Neutrophil (primary cell): ENCODE results near the gene BLID.

ENCODE experiments used
- H3K27ac ChIP-seq: fragments of 200-600 bp; sonication (generic); 2 replicates; pipeline ENCODE4 v1.5.1; 2016; ENCODE audit warnings: mild to moderate bottlenecking, moderate library complexity
- H3K27me3 ChIP-seq: fragments of 200-600 bp; sonication (generic); 2 replicates; pipeline ENCODE4 v1.6.0; 2016; ENCODE audit warnings: mild to moderate bottlenecking
- H3K36me3 ChIP-seq: fragments of 200-600 bp; sonication (generic); 2 replicates; pipeline ENCODE4 v1.5.1; 2017
- H3K4me1 ChIP-seq, 2 experiments: fragments of 200-600 bp in 1 of 2; sonication (generic) in 1 of 2; 1 replicate in 1 of 2; 2 replicates in 1 of 2; pipeline versions ENCODE4 v1.5.1 to v1.6.1; 2013 to 2016; ENCODE audit warnings: low read depth in 1 of 2, low read length in 1 of 2, mild to moderate bottlenecking in 1 of 2, moderate library complexity in 1 of 2; ENCODE audit not compliant: control insufficient read depth in 1 of 2, insufficient read depth in 1 of 2
- H3K4me3 ChIP-seq, 2 experiments: fragments of 200-600 bp in 1 of 2; sonication (generic) in 1 of 2; 1 replicate in 1 of 2; 2 replicates in 1 of 2; pipeline ENCODE4 v1.5.1; 2013 to 2016; ENCODE audit warnings: low read depth in 1 of 2, low read length in 1 of 2, mild to moderate bottlenecking in 1 of 2, moderate library complexity in 1 of 2
- H3K9me3 ChIP-seq: fragments of 200-600 bp; sonication (generic); 2 replicates; pipeline ENCODE4 v1.5.1; 2016
- TF ChIP-seq, protein P1 (sequence below): fragments of 200-600 bp; sonication (generic); IDR thresholded peaks from 2 replicates; pipeline ENCODE4 v1.5.1; 2016; ENCODE audit warnings: antibody characterized with exemption

The BLID gene

DNA sequence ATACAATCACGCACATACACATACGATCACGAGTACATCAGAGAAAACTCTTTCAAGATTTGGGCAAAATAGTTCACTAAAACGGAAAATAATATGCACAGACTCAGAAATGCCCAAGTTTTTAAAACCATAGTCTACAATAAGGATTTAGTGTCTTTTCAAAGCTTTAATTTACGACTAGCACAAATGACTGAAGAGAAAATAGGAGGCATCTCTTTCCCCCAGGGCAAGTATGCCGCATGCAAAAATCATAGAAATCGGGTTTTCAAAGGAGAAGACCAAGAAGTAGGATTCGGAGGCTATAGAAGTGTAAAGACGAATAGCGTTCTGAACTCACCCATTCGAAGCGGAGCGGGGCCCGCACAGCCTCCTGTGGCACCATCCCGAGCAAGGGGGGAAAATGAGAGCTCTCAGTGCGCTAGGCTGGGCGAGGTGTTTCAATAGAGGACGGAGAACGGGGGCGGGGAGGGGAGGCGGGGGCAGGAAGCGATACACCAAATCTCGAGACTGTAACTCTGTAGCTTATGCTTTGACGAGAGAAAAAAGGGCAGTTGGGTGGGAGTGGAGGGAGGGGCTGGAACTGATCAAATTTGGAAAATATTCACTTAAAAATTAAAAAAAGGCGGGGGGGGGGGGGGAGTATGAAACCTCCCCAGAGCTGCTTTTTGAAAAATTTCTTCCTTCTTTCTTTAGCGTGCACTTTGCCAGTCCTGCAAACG is 15.8 kb downstream of the BLID start:
- Histone ChIP-seq H3K4me3 (no peak overlapping the region), H3K36me3 (no peaks in the 10 kb centered on the region), H3K4me1 (no peaks in the 10 kb centered on the region), H3K27ac (no peak overlapping the region), H3K9me3 (no peaks in the 10 kb centered on the region), H3K27me3 (peaks cover 95% of the 10 kb centered on the region)
- TF ChIP-seq, protein P1, sequence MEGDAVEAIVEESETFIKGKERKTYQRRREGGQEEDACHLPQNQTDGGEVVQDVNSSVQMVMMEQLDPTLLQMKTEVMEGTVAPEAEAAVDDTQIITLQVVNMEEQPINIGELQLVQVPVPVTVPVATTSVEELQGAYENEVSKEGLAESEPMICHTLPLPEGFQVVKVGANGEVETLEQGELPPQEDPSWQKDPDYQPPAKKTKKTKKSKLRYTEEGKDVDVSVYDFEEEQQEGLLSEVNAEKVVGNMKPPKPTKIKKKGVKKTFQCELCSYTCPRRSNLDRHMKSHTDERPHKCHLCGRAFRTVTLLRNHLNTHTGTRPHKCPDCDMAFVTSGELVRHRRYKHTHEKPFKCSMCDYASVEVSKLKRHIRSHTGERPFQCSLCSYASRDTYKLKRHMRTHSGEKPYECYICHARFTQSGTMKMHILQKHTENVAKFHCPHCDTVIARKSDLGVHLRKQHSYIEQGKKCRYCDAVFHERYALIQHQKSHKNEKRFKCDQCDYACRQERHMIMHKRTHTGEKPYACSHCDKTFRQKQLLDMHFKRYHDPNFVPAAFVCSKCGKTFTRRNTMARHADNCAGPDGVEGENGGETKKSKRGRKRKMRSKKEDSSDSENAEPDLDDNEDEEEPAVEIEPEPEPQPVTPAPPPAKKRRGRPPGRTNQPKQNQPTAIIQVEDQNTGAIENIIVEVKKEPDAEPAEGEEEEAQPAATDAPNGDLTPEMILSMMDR = no peak

DNA sequence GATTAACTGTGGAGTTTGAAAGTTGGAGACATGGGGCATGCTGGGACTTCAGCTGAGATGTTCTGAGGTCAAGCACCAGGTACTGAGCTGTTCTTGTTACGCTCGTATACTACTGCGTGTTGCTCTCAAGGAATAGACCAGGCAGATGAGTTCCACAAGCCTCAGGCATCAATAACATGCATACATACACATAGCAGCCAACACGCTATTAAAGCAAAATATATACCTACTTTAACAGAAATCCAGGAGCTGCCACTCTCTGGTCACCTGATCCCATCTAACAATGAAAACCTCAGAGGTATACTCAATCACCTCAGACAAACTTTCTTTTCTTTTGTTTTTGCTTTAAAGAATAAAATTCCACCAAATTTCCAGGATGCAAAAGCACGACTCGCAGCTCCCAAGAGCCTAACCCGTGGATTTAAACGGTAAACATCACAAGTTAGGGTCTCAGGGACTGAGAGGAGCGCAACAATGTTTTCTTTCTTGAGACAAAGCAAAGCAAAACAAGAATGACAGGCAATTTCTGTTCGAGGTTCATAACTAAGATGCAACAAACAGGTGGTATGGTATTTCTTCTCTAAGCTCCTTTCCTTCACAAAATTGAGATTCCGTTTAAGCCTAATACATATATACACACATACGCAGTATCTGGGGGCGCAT is 16.5 kb downstream of the BLID start:
- Histone ChIP-seq H3K4me1 (no peaks in the 10 kb centered on the region), H3K9me3 (no peaks in the 10 kb centered on the region), H3K27ac (no peak overlapping the region), H3K36me3 (no peaks in the 10 kb centered on the region), H3K27me3 (peaks cover 93% of the 10 kb centered on the region), H3K4me3 (no peak overlapping the region)
- TF ChIP-seq, protein P1 = no peak

DNA sequence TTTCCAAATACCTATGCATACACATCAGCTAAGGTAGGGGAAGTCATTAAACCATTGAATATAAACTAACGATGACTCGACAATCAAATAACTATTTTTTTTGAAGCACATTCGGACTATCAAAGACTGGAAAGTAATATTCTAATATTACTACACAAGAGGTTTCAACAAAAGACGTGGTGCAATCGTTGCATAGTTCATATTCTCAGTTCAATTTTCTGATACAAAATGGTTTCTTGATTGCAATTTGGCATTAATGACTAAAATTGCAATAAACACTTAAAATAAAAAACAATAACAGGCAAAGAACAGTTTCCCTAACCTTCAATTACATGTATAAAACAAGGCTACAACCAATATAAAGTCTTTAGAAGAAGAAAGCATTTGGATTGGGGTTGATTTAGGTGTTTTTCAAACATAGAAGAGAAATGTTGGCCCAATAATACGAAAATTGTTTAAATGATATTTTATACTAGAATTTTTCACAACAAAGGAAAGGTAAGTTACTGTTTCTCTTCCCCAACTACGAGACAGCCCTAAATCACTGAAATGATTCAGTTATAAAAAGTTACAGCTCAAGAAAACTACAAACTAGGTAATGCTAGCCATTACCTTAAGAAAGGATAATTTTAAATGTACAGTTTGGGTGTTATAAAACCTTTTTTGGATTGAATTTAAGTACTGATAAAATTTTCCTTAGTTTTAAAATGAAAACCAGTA is 17.6 kb downstream of the BLID start:
- TF ChIP-seq, protein P1 = no peak
- Histone ChIP-seq H3K4me3 (no peak overlapping the region), H3K4me1 (no peaks in the 10 kb centered on the region)

DNA sequence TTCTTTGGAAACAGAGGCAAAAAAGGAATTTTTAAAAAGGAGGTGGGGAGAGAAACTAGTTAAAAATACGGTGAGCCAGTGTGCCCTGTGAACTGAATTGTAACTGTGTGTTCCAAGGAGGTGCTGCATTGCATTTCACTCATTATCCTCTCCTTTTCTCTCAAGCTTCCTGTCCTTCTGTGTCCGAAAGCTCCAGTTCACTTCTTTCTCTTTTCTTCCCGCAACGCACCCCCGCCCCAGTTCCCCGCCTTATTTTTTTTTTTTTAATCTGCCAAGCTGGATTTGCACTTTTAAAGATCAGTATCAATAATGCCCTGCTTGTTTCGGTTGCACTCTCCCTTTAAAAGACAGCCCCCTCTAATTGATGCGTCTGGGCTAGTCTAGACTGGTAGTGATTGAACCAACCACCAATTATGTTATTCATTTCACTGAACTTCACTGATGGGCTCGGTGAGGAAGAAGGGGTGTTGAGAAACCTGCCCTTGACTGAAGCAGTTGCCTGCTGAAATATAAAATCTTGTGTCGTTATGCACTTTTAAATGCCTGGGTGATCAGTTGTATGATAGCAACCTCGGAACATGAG is 18.5 kb downstream of the BLID start:
- no peaks in the 10 kb centered on the region for H3K9me3 ChIP-seq
- no peak overlapping the region for H3K27ac ChIP-seq
- no peaks in the 10 kb centered on the region for H3K36me3 ChIP-seq
- no peaks in the 10 kb centered on the region for H3K4me1 ChIP-seq
- no peak overlapping the region for H3K4me3 ChIP-seq
- peaks cover 83% of the 10 kb centered on the region for H3K27me3 ChIP-seq
- TF ChIP-seq, protein P1 = no peak

More for the DNA sequence above, 17.6 kb downstream of the BLID start:
- Histone ChIP-seq H3K27me3 (peaks cover 92% of the 10 kb centered on the region), H3K9me3 (no peaks in the 10 kb centered on the region), H3K27ac (no peak overlapping the region), H3K36me3 (no peaks in the 10 kb centered on the region)

DNA sequence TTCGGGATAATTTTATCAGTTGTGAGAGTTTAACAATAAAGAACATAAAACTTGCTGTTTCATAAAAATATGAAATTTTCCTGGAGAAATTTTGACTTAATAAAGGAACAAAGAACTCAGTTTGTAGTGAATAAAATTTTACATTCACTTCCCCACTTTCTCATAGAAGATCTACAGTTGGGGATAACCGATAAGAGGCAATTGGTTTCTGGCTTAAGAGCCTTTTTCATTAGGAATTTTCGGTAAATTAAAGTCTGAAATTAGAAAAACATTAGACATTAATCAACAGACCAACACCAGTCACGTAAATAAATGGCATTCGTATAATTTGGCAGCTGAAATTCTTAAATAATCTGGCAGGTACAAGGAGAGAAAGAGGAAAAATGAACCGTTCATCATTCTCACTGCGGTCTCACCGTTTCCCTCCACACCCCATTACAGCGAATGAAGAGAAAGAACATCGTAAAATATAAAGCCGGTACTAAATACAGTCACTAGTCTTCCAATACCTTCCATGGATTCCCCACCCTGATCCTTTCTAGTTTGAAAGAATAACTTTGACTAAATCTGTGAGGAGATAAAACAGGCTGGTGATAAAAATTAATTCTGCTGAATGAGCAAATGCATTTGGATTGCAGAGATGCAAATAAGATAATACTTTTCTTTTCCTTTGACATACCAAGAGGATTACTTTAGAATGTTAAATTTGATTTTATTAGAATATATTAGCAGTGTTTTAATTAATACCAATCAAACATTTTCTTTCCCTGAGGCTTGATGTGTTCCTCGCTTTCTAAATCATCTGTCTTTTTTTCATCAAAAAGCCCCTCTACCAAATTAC is 19.5 kb downstream of the BLID start:
- Histone ChIP-seq H3K4me3 (no peak overlapping the region), H3K9me3 (no peaks in the 10 kb centered on the region), H3K27ac (no peak overlapping the region), H3K4me1 (no peaks in the 10 kb centered on the region), H3K36me3 (no peaks in the 10 kb centered on the region), H3K27me3 (peaks cover 72% of the 10 kb centered on the region)
- TF ChIP-seq, protein P1 = no peak
